ENCODE measurements around the gene YJU2.

The YJU2 gene

GRCh38 chr19:4232614-4233281 lies 14.1 kb upstream of the YJU2 start:
- no peaks in the 10 kb centered on the region for H3K27me3 ChIP-seq (ENCODE audit: insufficient read depth, low read length)
- no peak overlapping the region for H4K91ac ChIP-seq (ENCODE audit: low read depth, low read length)
- no peak overlapping the region for H4K8ac ChIP-seq (ENCODE audit: low read depth, low read length)
- H3K4me3 ChIP-seq (ENCODE audit: low read depth, low read length): no peak overlapping the region
- H3K79me1 ChIP-seq (ENCODE audit: low read length): peaks cover 2% of the 10 kb centered on the region
- H3K9ac ChIP-seq (ENCODE audit: low read length): no peak overlapping the region
- 100% methylated on average over 1 of the region's 21 CpGs for WGBS (ENCODE audit: extremely low coverage, insufficient coverage, insufficient read length)
- H4K12ac ChIP-seq (ENCODE audit: low read depth, low read length): no peak overlapping the region
- no peak overlapping the region for H3K4me2 ChIP-seq (ENCODE audit: low read length)
- no peak overlapping the region for H2BK12ac ChIP-seq (ENCODE audit: low read length)
- no peak overlapping the region for H3K14ac ChIP-seq (ENCODE audit: low read length)
- H3K9me3 ChIP-seq (ENCODE audit: insufficient read depth, low read depth, low read length): peaks cover 6% of the 10 kb centered on the region
- H3K4ac ChIP-seq (ENCODE audit: low read depth, low read length): no peak overlapping the region
- no peak overlapping the region for H2AK5ac ChIP-seq (ENCODE audit: low read length)
- H3K36me3 ChIP-seq (ENCODE audit: control insufficient read depth in 1 of 2, insufficient read depth in 2 of 2, low read length in 2 of 2): no peaks in the 10 kb centered on the region
- no peaks in the 10 kb centered on the region for H3K79me2 ChIP-seq (ENCODE audit: control insufficient read depth, insufficient read depth, low read length, poor library complexity)
- H2BK5ac ChIP-seq (ENCODE audit: low read depth, low read length, poor library complexity): no peak overlapping the region
- H3K4me1 ChIP-seq (ENCODE audit: control insufficient read depth in 1 of 2, insufficient read depth in 2 of 2, low read length in 2 of 2): peaks cover 7 to 9% of the 10 kb centered on the region in 2 experiments
- DNase-seq: peak; percentile 93 to 96
- no peak overlapping the region for H2AFZ ChIP-seq (ENCODE audit: insufficient read depth, low read length, poor library complexity)
- no peak overlapping the region for H2BK120ac ChIP-seq (ENCODE audit: insufficient read depth, low read length, poor library complexity)
- H3K18ac ChIP-seq (ENCODE audit: low read length): no peak overlapping the region
- H3K27ac ChIP-seq (ENCODE audit: low read depth, low read length): no peak overlapping the region
- no peak overlapping the region for H3K23ac ChIP-seq (ENCODE audit: low read length)

- Histone ChIP-seq H3K18ac (ENCODE audit: low read length) (no peak overlapping the region), H3K27ac (ENCODE audit: low read depth, low read length) (no peak overlapping the region), H3K4me1 (ENCODE audit: control insufficient read depth in 1 of 2, insufficient read depth in 2 of 2, low read length in 2 of 2) (peaks cover 7 to 9% of the 10 kb centered on the region in 2 experiments), H3K9me3 (ENCODE audit: insufficient read depth, low read depth, low read length) (peaks cover 6% of the 10 kb centered on the region), H3K4me2 (ENCODE audit: low read length) (no peak overlapping the region), H3K9ac (ENCODE audit: low read length) (no peak overlapping the region), H3K79me2 (ENCODE audit: control insufficient read depth, insufficient read depth, low read length, poor library complexity) (no peaks in the 10 kb centered on the region), H2BK12ac (ENCODE audit: low read length) (no peak overlapping the region), H2BK120ac (ENCODE audit: insufficient read depth, low read length, poor library complexity) (no peak overlapping the region), H2AK5ac (ENCODE audit: low read length) (no peak overlapping the region), H3K27me3 (ENCODE audit: insufficient read depth, low read length) (no peaks in the 10 kb centered on the region), H3K23ac (ENCODE audit: low read length) (no peak overlapping the region), H3K79me1 (ENCODE audit: low read length) (peaks cover 2% of the 10 kb centered on the region), H3K14ac (ENCODE audit: low read length) (no peak overlapping the region), H4K8ac (ENCODE audit: low read depth, low read length) (no peak overlapping the region), H2BK5ac (ENCODE audit: low read depth, low read length, poor library complexity) (no peak overlapping the region), H3K4ac (ENCODE audit: low read depth, low read length) (no peak overlapping the region), H4K12ac (ENCODE audit: low read depth, low read length) (no peak overlapping the region), H2AFZ (ENCODE audit: insufficient read depth, low read length, poor library complexity) (no peak overlapping the region), H3K36me3 (ENCODE audit: control insufficient read depth in 1 of 2, insufficient read depth in 2 of 2, low read length in 2 of 2) (no peaks in the 10 kb centered on the region), H4K91ac (ENCODE audit: low read depth, low read length) (no peak overlapping the region), H3K4me3 (ENCODE audit: low read depth, low read length) (no peak overlapping the region)
- peak; percentile 78 to 89 for DNase-seq
- no CpG with 5 or more reads among the region's 11 CpGs for WGBS (ENCODE audit: extremely low coverage, insufficient coverage, insufficient read length)
Observed at GRCh38 chr19:4233282-4233853, 13.5 kb upstream of the YJU2 start.

- Histone ChIP-seq H3K36me3 (ENCODE audit: control insufficient read depth in 1 of 2, insufficient read depth in 2 of 2, low read length in 2 of 2) (no peaks in the 10 kb centered on the region), H4K8ac (ENCODE audit: low read depth, low read length) (no peak overlapping the region), H3K27ac (ENCODE audit: low read depth, low read length) (no peak overlapping the region), H3K79me1 (ENCODE audit: low read length) (no peaks in the 10 kb centered on the region), H3K4ac (ENCODE audit: low read depth, low read length) (no peak overlapping the region), H3K14ac (ENCODE audit: low read length) (no peak overlapping the region), H2BK5ac (ENCODE audit: low read depth, low read length, poor library complexity) (no peak overlapping the region), H3K9me3 (ENCODE audit: insufficient read depth, low read depth, low read length) (peaks cover 6% of the 10 kb centered on the region), H3K4me3 (ENCODE audit: low read depth, low read length) (no peak overlapping the region), H2AFZ (ENCODE audit: insufficient read depth, low read length, poor library complexity) (no peak overlapping the region), H3K79me2 (ENCODE audit: control insufficient read depth, insufficient read depth, low read length, poor library complexity) (no peaks in the 10 kb centered on the region), H3K27me3 (ENCODE audit: insufficient read depth, low read length) (no peaks in the 10 kb centered on the region), H2BK120ac (ENCODE audit: insufficient read depth, low read length, poor library complexity) (no peak overlapping the region), H2AK5ac (ENCODE audit: low read length) (no peak overlapping the region), H3K23ac (ENCODE audit: low read length) (no peak overlapping the region), H3K4me1 (ENCODE audit: control insufficient read depth in 1 of 2, insufficient read depth in 2 of 2, low read length in 2 of 2) (peaks cover 3% of the 10 kb centered on the region in 2 experiments), H4K91ac (ENCODE audit: low read depth, low read length) (no peak overlapping the region), H4K12ac (ENCODE audit: low read depth, low read length) (no peak overlapping the region), H2BK12ac (ENCODE audit: low read length) (no peak overlapping the region), H3K9ac (ENCODE audit: low read length) (no peak overlapping the region), H3K18ac (ENCODE audit: low read length) (no peak overlapping the region), H3K4me2 (ENCODE audit: low read length) (no peak overlapping the region)
- DNase-seq: peak; percentile 77 to 93
- no CpG with 5 or more reads among the region's 21 CpGs for WGBS (ENCODE audit: extremely low coverage, insufficient coverage, insufficient read length)
Observed at GRCh38 chr19:4234142-4234861, 12.6 kb upstream of the YJU2 start.

DNA sequence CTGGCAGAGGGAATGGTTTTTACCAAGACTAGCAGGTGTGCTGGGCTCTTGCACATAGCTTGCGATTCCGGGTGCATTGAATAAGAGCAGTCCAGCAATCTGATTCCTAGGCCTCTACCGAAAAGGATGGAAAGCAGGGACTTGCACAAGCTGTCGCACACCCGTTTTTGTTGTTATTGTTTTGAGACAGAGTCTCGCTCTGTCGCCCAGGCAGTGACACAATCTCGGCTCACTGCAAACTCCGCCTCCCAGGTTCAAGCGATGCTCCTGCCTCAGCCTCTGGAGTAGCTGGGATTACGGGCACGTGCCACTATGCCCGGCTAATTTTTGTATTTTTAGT lies 12.0 kb upstream of the YJU2 start:
- Histone ChIP-seq H2BK5ac (ENCODE audit: low read depth, low read length, poor library complexity) (no peak overlapping the region), H3K18ac (ENCODE audit: low read length) (no peak overlapping the region), H3K4me3 (ENCODE audit: low read depth, low read length) (no peak overlapping the region), H2AFZ (ENCODE audit: insufficient read depth, low read length, poor library complexity) (no peak overlapping the region), H3K9me3 (ENCODE audit: insufficient read depth, low read depth, low read length) (peaks cover 6% of the 10 kb centered on the region), H3K79me1 (ENCODE audit: low read length) (no peaks in the 10 kb centered on the region), H3K9ac (ENCODE audit: low read length) (no peak overlapping the region), H3K27me3 (ENCODE audit: insufficient read depth, low read length) (no peaks in the 10 kb centered on the region), H3K79me2 (ENCODE audit: control insufficient read depth, insufficient read depth, low read length, poor library complexity) (no peaks in the 10 kb centered on the region), H2AK5ac (ENCODE audit: low read length) (no peak overlapping the region), H4K8ac (ENCODE audit: low read depth, low read length) (no peak overlapping the region), H3K4ac (ENCODE audit: low read depth, low read length) (no peak overlapping the region), H2BK120ac (ENCODE audit: insufficient read depth, low read length, poor library complexity) (no peak overlapping the region), H3K14ac (ENCODE audit: low read length) (no peak overlapping the region), H3K4me1 (ENCODE audit: control insufficient read depth in 1 of 2, insufficient read depth in 2 of 2, low read length in 2 of 2) (no peaks in the 10 kb centered on the region), H2BK12ac (ENCODE audit: low read length) (no peak overlapping the region), H3K27ac (ENCODE audit: low read depth, low read length) (no peak overlapping the region), H3K23ac (ENCODE audit: low read length) (no peak overlapping the region), H3K36me3 (ENCODE audit: control insufficient read depth in 1 of 2, insufficient read depth in 2 of 2, low read length in 2 of 2) (no peaks in the 10 kb centered on the region), H4K91ac (ENCODE audit: low read depth, low read length) (no peak overlapping the region), H3K4me2 (ENCODE audit: low read length) (no peak overlapping the region), H4K12ac (ENCODE audit: low read depth, low read length) (no peak overlapping the region)
- no CpG with 5 or more reads among the region's 13 CpGs for WGBS (ENCODE audit: extremely low coverage, insufficient coverage, insufficient read length)
- peak in 1 of 2 donors; percentile 46 for DNase-seq
